Measurements from ENCODE around the gene RXFP4. TPM values are rescaled to one million over a fixed set of nuclear protein-coding genes. Genes with fewer than 3 reads are reported as not detected.

RXFP4 gene
- total and polyA plus RNA-seq, 2 of the 13 experiments (the other 11 are each of a cell fraction or from before 2014, with no cell fraction given) = 0.38 to 1.4 TPM

DNA sequence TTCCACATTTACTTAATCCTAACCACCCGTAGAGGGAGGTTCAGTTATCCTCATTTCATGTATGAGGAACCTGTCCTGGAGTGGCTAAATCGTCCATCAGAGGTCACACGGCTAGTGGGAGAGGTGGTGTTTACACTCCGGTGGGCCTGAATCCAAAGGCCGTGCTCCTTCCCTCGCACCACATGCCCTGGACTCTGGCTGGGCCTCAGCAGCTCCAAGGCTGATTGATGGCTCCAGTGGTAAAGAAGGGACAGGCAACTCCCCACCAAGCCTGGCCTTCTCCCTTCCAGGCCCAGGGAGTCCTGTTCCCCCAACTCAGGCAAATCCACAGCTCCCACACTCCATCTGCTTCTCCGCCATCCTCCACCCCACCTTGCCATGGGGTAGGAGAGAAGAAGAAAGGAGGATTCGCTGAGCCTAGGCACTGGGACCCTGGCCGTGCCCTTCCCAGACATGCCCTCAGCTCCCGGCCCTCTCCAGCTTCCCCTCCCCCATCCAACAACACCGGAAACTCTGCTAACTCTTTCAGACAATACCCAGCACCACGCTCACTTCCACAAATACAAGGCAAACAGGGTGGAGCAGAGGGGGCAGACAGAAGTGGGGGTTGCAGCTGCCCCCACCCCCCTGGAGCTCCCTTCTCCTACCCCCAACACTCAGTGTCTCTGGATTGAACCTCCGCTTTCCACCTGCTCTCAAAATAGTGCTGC lies 26.1 kb downstream of the RXFP4 start (continued):
- TF ChIP-seq, protein P1, sequence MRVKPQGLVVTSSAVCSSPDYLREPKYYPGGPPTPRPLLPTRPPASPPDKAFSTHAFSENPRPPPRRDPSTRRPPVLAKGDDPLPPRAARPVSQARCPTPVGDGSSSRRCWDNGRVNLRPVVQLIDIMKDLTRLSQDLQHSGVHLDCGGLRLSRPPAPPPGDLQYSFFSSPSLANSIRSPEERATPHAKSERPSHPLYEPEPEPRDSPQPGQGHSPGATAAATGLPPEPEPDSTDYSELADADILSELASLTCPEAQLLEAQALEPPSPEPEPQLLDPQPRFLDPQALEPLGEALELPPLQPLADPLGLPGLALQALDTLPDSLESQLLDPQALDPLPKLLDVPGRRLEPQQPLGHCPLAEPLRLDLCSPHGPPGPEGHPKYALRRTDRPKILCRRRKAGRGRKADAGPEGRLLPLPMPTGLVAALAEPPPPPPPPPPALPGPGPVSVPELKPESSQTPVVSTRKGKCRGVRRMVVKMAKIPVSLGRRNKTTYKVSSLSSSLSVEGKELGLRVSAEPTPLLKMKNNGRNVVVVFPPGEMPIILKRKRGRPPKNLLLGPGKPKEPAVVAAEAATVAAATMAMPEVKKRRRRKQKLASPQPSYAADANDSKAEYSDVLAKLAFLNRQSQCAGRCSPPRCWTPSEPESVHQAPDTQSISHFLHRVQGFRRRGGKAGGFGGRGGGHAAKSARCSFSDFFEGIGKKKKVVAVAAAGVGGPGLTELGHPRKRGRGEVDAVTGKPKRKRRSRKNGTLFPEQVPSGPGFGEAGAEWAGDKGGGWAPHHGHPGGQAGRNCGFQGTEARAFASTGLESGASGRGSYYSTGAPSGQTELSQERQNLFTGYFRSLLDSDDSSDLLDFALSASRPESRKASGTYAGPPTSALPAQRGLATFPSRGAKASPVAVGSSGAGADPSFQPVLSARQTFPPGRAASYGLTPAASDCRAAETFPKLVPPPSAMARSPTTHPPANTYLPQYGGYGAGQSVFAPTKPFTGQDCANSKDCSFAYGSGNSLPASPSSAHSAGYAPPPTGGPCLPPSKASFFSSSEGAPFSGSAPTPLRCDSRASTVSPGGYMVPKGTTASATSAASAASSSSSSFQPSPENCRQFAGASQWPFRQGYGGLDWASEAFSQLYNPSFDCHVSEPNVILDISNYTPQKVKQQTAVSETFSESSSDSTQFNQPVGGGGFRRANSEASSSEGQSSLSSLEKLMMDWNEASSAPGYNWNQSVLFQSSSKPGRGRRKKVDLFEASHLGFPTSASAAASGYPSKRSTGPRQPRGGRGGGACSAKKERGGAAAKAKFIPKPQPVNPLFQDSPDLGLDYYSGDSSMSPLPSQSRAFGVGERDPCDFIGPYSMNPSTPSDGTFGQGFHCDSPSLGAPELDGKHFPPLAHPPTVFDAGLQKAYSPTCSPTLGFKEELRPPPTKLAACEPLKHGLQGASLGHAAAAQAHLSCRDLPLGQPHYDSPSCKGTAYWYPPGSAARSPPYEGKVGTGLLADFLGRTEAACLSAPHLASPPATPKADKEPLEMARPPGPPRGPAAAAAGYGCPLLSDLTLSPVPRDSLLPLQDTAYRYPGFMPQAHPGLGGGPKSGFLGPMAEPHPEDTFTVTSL (CRISPR knock-in tag; IDR thresholded peaks at IDR 0.05; ENCODE audit: borderline replicate concordance) = peak; percentile 78
- TF ChIP-seq, protein P2, sequence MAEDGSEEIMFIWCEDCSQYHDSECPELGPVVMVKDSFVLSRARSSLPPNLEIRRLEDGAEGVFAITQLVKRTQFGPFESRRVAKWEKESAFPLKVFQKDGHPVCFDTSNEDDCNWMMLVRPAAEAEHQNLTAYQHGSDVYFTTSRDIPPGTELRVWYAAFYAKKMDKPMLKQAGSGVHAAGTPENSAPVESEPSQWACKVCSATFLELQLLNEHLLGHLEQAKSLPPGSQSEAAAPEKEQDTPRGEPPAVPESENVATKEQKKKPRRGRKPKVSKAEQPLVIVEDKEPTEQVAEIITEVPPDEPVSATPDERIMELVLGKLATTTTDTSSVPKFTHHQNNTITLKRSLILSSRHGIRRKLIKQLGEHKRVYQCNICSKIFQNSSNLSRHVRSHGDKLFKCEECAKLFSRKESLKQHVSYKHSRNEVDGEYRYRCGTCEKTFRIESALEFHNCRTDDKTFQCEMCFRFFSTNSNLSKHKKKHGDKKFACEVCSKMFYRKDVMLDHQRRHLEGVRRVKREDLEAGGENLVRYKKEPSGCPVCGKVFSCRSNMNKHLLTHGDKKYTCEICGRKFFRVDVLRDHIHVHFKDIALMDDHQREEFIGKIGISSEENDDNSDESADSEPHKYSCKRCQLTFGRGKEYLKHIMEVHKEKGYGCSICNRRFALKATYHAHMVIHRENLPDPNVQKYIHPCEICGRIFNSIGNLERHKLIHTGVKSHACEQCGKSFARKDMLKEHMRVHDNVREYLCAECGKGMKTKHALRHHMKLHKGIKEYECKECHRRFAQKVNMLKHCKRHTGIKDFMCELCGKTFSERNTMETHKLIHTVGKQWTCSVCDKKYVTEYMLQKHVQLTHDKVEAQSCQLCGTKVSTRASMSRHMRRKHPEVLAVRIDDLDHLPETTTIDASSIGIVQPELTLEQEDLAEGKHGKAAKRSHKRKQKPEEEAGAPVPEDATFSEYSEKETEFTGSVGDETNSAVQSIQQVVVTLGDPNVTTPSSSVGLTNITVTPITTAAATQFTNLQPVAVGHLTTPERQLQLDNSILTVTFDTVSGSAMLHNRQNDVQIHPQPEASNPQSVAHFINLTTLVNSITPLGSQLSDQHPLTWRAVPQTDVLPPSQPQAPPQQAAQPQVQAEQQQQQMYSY (CRISPR knock-in tag; IDR thresholded peaks at IDR 0.05) = no peak
- TF ChIP-seq, protein P3, sequence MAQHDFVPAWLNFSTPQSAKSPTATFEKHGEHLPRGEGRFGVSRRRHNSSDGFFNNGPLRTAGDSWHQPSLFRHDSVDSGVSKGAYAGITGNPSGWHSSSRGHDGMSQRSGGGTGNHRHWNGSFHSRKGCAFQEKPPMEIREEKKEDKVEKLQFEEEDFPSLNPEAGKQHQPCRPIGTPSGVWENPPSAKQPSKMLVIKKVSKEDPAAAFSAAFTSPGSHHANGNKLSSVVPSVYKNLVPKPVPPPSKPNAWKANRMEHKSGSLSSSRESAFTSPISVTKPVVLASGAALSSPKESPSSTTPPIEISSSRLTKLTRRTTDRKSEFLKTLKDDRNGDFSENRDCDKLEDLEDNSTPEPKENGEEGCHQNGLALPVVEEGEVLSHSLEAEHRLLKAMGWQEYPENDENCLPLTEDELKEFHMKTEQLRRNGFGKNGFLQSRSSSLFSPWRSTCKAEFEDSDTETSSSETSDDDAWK (CRISPR knock-in tag; IDR thresholded peaks at IDR 0.05) = no peak
- TF ChIP-seq KAT2B (IDR thresholded peaks at IDR 0.05; ENCODE audit: borderline replicate concordance, low read depth, low read length) = no peak
- TF ChIP-seq PPARG (CRISPR knock-in tag; conservative IDR thresholded peaks at IDR 0.05) = peak; percentile 48; the same call in 1 of the 2 replicates
- TF ChIP-seq NKX3-1 (CRISPR knock-in tag; IDR thresholded peaks at IDR 0.05) = no peak
- TF ChIP-seq PHF21A (CRISPR knock-in tag; IDR thresholded peaks at IDR 0.05) = peak; percentile 71
- TF ChIP-seq ZFYVE20 (CRISPR knock-in tag; IDR thresholded peaks at IDR 0.05; ENCODE audit: borderline replicate concordance, low read depth) = no peak
- peak; percentile 61; the same call in 1 of the 2 replicates for TF ChIP-seq FOXJ3 (CRISPR knock-in tag; IDR thresholded peaks at IDR 0.05; ENCODE audit: borderline replicate concordance)
- TF ChIP-seq ZNF674 (CRISPR knock-in tag; IDR thresholded peaks at IDR 0.05; ENCODE audit: low read depth) = no peak
- TF ChIP-seq IRX3 (CRISPR knock-in tag; IDR thresholded peaks at IDR 0.05; ENCODE audit: borderline replicate concordance, low read depth) = no peak
- TF ChIP-seq ZNF720 (CRISPR knock-in tag; IDR thresholded peaks at IDR 0.05) = no peak
- TF ChIP-seq, protein P4, sequence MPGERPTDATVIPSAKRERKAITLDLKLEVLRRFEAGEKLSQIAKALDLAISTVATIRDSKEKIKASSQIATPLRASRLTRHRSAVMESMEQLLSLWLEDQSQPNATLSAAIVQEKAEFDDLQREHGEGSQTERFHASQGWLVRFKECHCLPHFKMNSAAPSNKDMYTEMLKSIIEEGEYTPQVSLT (CRISPR knock-in tag; IDR thresholded peaks at IDR 0.05; ENCODE audit: borderline replicate concordance, low read depth) = no peak
- peak; percentile 65 for TF ChIP-seq THAP11 (CRISPR knock-in tag; IDR thresholded peaks at IDR 0.05)
- peak; percentile 47; the same call in 1 of the 2 replicates for TF ChIP-seq RNF2 (conservative IDR thresholded peaks at IDR 0.05; ENCODE audit: low read depth)

Data from HepG2 (cell line).